SK-N-SH (cell line): Measurements from ENCODE around the gene CASK. TPM values are rescaled to one million over a fixed set of nuclear protein-coding genes. Genes with fewer than 3 reads are reported as not detected.

Experiments used
- CTCF ChIA-PET: fragments of 300-600, 350-600 bp; formaldehyde crosslinking; extraction: SDS; loops from one replicate; lab custom pipeline; 2021; lab: Yijun Ruan, JAX
- POLR2A ChIA-PET: fragments of 350-600 bp; sonication (Branson Sonifier 250); formaldehyde crosslinking; extraction: SDS; loops from one replicate; lab custom pipeline; 2020; ENCODE audit warnings: antibody characterized with exemption, inconsistent platforms; lab: Yijun Ruan, JAX
- DNase-seq: peaks from one replicate; pipeline ENCODE4 v3.0.0; 2012
- H2AFZ ChIP-seq: fragments of 200-600 bp; sonication (generic); 2 replicates; pipeline ENCODE4 v1.8.1; 2016; ENCODE audit warnings: antibody characterized with exemption, mild to moderate bottlenecking, low read depth
- H3F3A ChIP-seq: fragments of 200-600 bp; sonication (generic); replicated peaks from 2 replicates; pipeline ENCODE3; 2016; ENCODE audit warnings: antibody characterized with exemption, mild to moderate bottlenecking; ENCODE audit not compliant: insufficient read depth
- H3K27ac ChIP-seq, 2 experiments: fragments of 200-500 bp in 1 of 2; fragments of 200-600 bp in 1 of 2; sonication (Bioruptor generic) in 1 of 2; sonication (generic), shearing (Covaris generic) in 1 of 2; 2 replicates each; pipeline versions ENCODE4 v1.5.1 to v1.6.1; 2014 to 2016; ENCODE audit warnings: low read depth in 2 of 2, inconsistent platforms in 1 of 2, low read length in 1 of 2, mild to moderate bottlenecking in 1 of 2, mixed read lengths in 1 of 2
- H3K27me3 ChIP-seq: fragments of 200-600 bp; sonication (generic), shearing (Covaris generic); 2 replicates; pipeline ENCODE4 v1.6.1; 2016; ENCODE audit warnings: mixed run types; ENCODE audit not compliant: insufficient read depth
- H3K36me3 ChIP-seq, 2 experiments: fragments of 200-500 bp in 1 of 2; fragments of 200-600 bp in 1 of 2; sonication (Bioruptor generic) in 1 of 2; sonication (generic) in 1 of 2; replicated peaks in 1 of 2; 2 replicates each; pipeline versions ENCODE3 to v1.5.1; 2014 to 2016; ENCODE audit warnings: low read length in 1 of 2, mild to moderate bottlenecking in 1 of 2; ENCODE audit not compliant: insufficient read depth in 2 of 2, control insufficient read depth in 1 of 2
- H3K4me1 ChIP-seq, 2 experiments: fragments of 200-500 bp in 1 of 2; fragments of 200-600 bp in 1 of 2; sonication (Bioruptor generic) in 1 of 2; sonication (generic), shearing (Covaris generic) in 1 of 2; 2 replicates each; pipeline versions ENCODE4 v1.5.1 to v1.6.1; 2014 to 2016; ENCODE audit warnings: low read depth in 1 of 2, low read length in 1 of 2, mixed run types in 1 of 2; ENCODE audit not compliant: insufficient read depth in 2 of 2, control insufficient read depth in 1 of 2
- H3K4me2 ChIP-seq: fragments of 200-600 bp; sonication (generic), shearing (Covaris generic); 2 replicates; pipeline ENCODE4 v1.6.1; 2017; ENCODE audit warnings: mixed run types
- H3K4me3 ChIP-seq, 2 experiments: fragments of 200-500 bp in 1 of 2; fragments of 200-600 bp in 1 of 2; sonication (Bioruptor generic) in 1 of 2; sonication (generic), shearing (Covaris generic) in 1 of 2; 2 replicates each; pipeline versions ENCODE4 v1.5.1 to v1.8.1; 2014 to 2016; ENCODE audit warnings: low read depth in 2 of 2, inconsistent platforms in 1 of 2, low read length in 1 of 2, mild to moderate bottlenecking in 1 of 2, mixed read lengths in 1 of 2, moderate library complexity in 1 of 2
- H3K79me2 ChIP-seq: fragments of 200-600 bp; sonication (generic); 2 replicates; pipeline ENCODE4 v1.8.1; 2017; ENCODE audit warnings: mild to moderate bottlenecking; ENCODE audit not compliant: insufficient read depth
- H3K9ac ChIP-seq: fragments of 200-600 bp; sonication (generic); 2 replicates; pipeline ENCODE4 v1.6.1; 2017; ENCODE audit warnings: mixed run types
- H3K9me2 ChIP-seq: fragments of 200-600 bp; sonication (generic); 2 replicates; pipeline ENCODE4 v1.6.1; 2017; ENCODE audit warnings: mixed run types
- H3K9me3 ChIP-seq: fragments of 200-600 bp; sonication (generic); 2 replicates; pipeline ENCODE4 v1.6.1; 2017; ENCODE audit warnings: mixed run types, mild to moderate bottlenecking, moderate library complexity
- H4K20me1 ChIP-seq: fragments of 200-600 bp; sonication (generic); 2 replicates; pipeline ENCODE4 v1.6.1; 2017; ENCODE audit warnings: mild to moderate bottlenecking, mixed run types; ENCODE audit not compliant: insufficient read depth
- CHD2 ChIP-seq: fragments of 150-350 bp; IDR thresholded peaks from 2 replicates; pipeline ENCODE4 v1.6.1; 2018; ENCODE audit warnings: low read length; ENCODE audit not compliant: partially characterized antibody
- CTCF ChIP-seq: fragments of 200-600 bp; sonication (generic); IDR thresholded peaks from 2 replicates; pipeline ENCODE4 v1.6.1; 2017; ENCODE audit warnings: antibody characterized with exemption, mild to moderate bottlenecking, moderate library complexity
- ELF1 ChIP-seq: IDR thresholded peaks from 2 replicates; pipeline ENCODE4 v1.4.0; 2012
- EP300 ChIP-seq, 2 experiments: IDR thresholded peaks; 2 replicates each; pipeline versions ENCODE4 v1.4.0 to v1.6.1; 2012; ENCODE audit warnings: borderline replicate concordance in 1 of 2, low read depth in 1 of 2, low read length in 1 of 2
- FOSL2 ChIP-seq: IDR thresholded peaks from 2 replicates; pipeline ENCODE4 v1.4.0; 2012; ENCODE audit warnings: low read depth, mild to moderate bottlenecking, moderate library complexity, borderline replicate concordance
- FOXJ3 ChIP-seq: sonication (generic); formaldehyde crosslinking; IDR thresholded peaks from 2 replicates; pipeline ENCODE4 v1.5.1; 2020; ENCODE audit warnings: mild to moderate bottlenecking, missing genetic modification reagents
- FOXM1 ChIP-seq: IDR thresholded peaks from 2 replicates; pipeline ENCODE4 v1.4.0; 2012; ENCODE audit warnings: low read depth, mild to moderate bottlenecking
- GABPA ChIP-seq: IDR thresholded peaks from 2 replicates; pipeline ENCODE4 v1.4.0; 2012; ENCODE audit warnings: low read depth, mild to moderate bottlenecking
- GATA2 ChIP-seq: sonication (generic); formaldehyde crosslinking; IDR thresholded peaks from 2 replicates; pipeline ENCODE4 v1.5.0; 2020; ENCODE audit warnings: mild to moderate bottlenecking, missing genetic modification reagents
- JUND ChIP-seq: IDR thresholded peaks from 2 replicates; pipeline ENCODE4 v1.4.0; 2012
- MAX ChIP-seq: IDR thresholded peaks from 2 replicates; pipeline ENCODE4 v1.4.0; 2012; ENCODE audit warnings: low read depth
- MEF2A ChIP-seq: IDR thresholded peaks from 2 replicates; pipeline ENCODE4 v1.4.0; 2012; ENCODE audit warnings: low read depth, borderline replicate concordance
- NFIC ChIP-seq: IDR thresholded peaks from 2 replicates; pipeline ENCODE4 v1.4.0; 2012; ENCODE audit warnings: borderline replicate concordance
- NRF1 ChIP-seq: IDR thresholded peaks from 2 replicates; pipeline ENCODE4 v1.6.1; 2012; ENCODE audit warnings: low read depth, mild to moderate bottlenecking, low read length
- PBX3 ChIP-seq: IDR thresholded peaks from 2 replicates; pipeline ENCODE4; 2012
- POLR2AphosphoS5 ChIP-seq: IDR thresholded peaks from 2 replicates; pipeline ENCODE4 v1.6.1; 2012; ENCODE audit warnings: low read depth, low read length
- RAD21 ChIP-seq: IDR thresholded peaks from 2 replicates; pipeline ENCODE4 v1.6.1; 2012; ENCODE audit warnings: mild to moderate bottlenecking, low read length
- RFX5 ChIP-seq: IDR thresholded peaks from 2 replicates; pipeline ENCODE4 v1.6.1; 2012; ENCODE audit warnings: mild to moderate bottlenecking, improper control_type of control experiment, low read length
- SIN3A ChIP-seq: IDR thresholded peaks from 2 replicates; pipeline ENCODE4 v1.6.1; 2012; ENCODE audit warnings: low read depth, mild to moderate bottlenecking, low read length, moderate library complexity, borderline replicate concordance
- SMC3 ChIP-seq: IDR thresholded peaks from 2 replicates; pipeline ENCODE4 v1.6.1; 2012; ENCODE audit warnings: low read depth, low read length, improper control_type of control experiment
- TAF1 ChIP-seq: IDR thresholded peaks from 2 replicates; pipeline ENCODE4 v1.6.1; 2012; ENCODE audit warnings: low read depth, mild to moderate bottlenecking, low read length, moderate library complexity, borderline replicate concordance
- TEAD4 ChIP-seq: IDR thresholded peaks from 2 replicates; pipeline ENCODE4 v1.4.0; 2012; ENCODE audit warnings: mild to moderate bottlenecking, borderline replicate concordance; ENCODE audit not compliant: insufficient read depth
- USF2 ChIP-seq: fragments of 150-350 bp; IDR thresholded peaks from 2 replicates; pipeline ENCODE4 v1.6.1; 2017; ENCODE audit warnings: antibody characterized with exemption, low read length, low read depth, borderline replicate concordance
- YY1 ChIP-seq: IDR thresholded peaks from 2 replicates; pipeline ENCODE4 v1.4.0; 2012; ENCODE audit warnings: low read depth, mild to moderate bottlenecking
- WGBS: methylation state at CpG from one replicate; pipeline ENCODE4 v1.1.6; 2017; ENCODE audit warnings: low lambda C conversion rate; 5-methylcytosine and 5-hydroxymethylcytosine counted together
- polyA plus RNA-seq, 3 experiments: library from polyadenylated mRNA; depleted of rRNA; stranded (reverse); fragments of >200 nt; gene quantifications; 2 replicates each; pipeline ENCODE4 v1.2.3, GENCODE V29; 2012

The CASK gene
- polyA plus RNA-seq, 1 of the 3 experiments (the other 2 are of a cell fraction) = 7.0 TPM

GRCh38 chrX:41732260-41732659 lies 191.1 kb downstream of the CASK start:
- Histone ChIP-seq H3F3A (no peaks in the 10 kb centered on the region), H3K9me2 (no peaks in the 10 kb centered on the region), H2AFZ (no peak overlapping the region)

GRCh38 chrX:41730081-41730480 lies 193.3 kb downstream of the CASK start:
- Histone ChIP-seq H3F3A (no peaks in the 10 kb centered on the region), H3K4me3 (no peak overlapping the region), H4K20me1 (no peaks in the 10 kb centered on the region), H3K9ac (no peak overlapping the region), H3K27ac (no peak overlapping the region), H2AFZ (no peak overlapping the region), H3K9me2 (no peaks in the 10 kb centered on the region), H3K4me1 (no peaks in the 10 kb centered on the region), H3K4me2 (no peak overlapping the region), H3K79me2 (no peaks in the 10 kb centered on the region), H3K36me3 (no peaks in the 10 kb centered on the region), H3K9me3 (no peaks in the 10 kb centered on the region), H3K27me3 (no peaks in the 10 kb centered on the region)
- DNase-seq = no peak
- ChIA-PET POLR2A (interaction anchor here (0.6 kb wide), 1 partner anchor 18 kb away, joined by 3 read pairs; no protein-coding TSS in a partner anchor), CTCF (no interaction called here)
- WGBS = 55% methylated on average over 2 of the region's 2 CpGs
- TF ChIP-seq ELF1 = no peak
- TF ChIP-seq GABPA = no peak
- no peak for TF ChIP-seq MAX
- TF ChIP-seq GATA2 (CRISPR knock-in tag) = no peak
- no peak for TF ChIP-seq SIN3A
- TF ChIP-seq PBX3 = no peak
- TF ChIP-seq YY1 = no peak
- TF ChIP-seq FOSL2 = no peak
- no peak for TF ChIP-seq MEF2A
- no peak for TF ChIP-seq RFX5
- no peak for TF ChIP-seq TEAD4
- no peak for TF ChIP-seq EP300 (IDR thresholded peaks at IDR 0.05; ENCODE audit: borderline replicate concordance in 1 of 2, low read depth in 1 of 2, low read length in 1 of 2)

More at GRCh38 chrX:41732260-41732659, 191.1 kb downstream of the CASK start:
- Histone ChIP-seq H3K4me3 (no peak overlapping the region), H3K4me2 (no peak overlapping the region), H3K9me3 (no peaks in the 10 kb centered on the region), H3K36me3 (no peaks in the 10 kb centered on the region), H3K27ac (no peak overlapping the region), H3K79me2 (no peaks in the 10 kb centered on the region), H4K20me1 (no peaks in the 10 kb centered on the region), H3K27me3 (no peaks in the 10 kb centered on the region; the same call in 1 of the 2 replicates), H3K4me1 (no peaks in the 10 kb centered on the region), H3K9ac (no peak overlapping the region)
- ChIA-PET POLR2A (no interaction called here), CTCF (no interaction called here)
- 51% methylated on average over 2 of the region's 2 CpGs for WGBS
- DNase-seq = no peak
- no peak for TF ChIP-seq NRF1
- no peak for TF ChIP-seq FOXM1
- no peak for TF ChIP-seq POLR2AphosphoS5
- TF ChIP-seq EP300 (IDR thresholded peaks at IDR 0.05; ENCODE audit: borderline replicate concordance in 1 of 2, low read depth in 1 of 2, low read length in 1 of 2) = no peak
- no peak for TF ChIP-seq TAF1
- TF ChIP-seq SMC3 = no peak
- no peak for TF ChIP-seq CHD2
- no peak for TF ChIP-seq MEF2A
- TF ChIP-seq GABPA = no peak
- no peak for TF ChIP-seq TEAD4
- TF ChIP-seq SIN3A = no peak
- TF ChIP-seq NFIC = no peak
- TF ChIP-seq CTCF = no peak
- TF ChIP-seq JUND = no peak
- TF ChIP-seq USF2 = no peak
- TF ChIP-seq FOXJ3 (CRISPR knock-in tag) = no peak
- no peak for TF ChIP-seq RAD21
- no peak for TF ChIP-seq MAX
